NB4 (cell line): Measurements from ENCODE around the gene PBX3.

Experiments used
- CTCF ChIP-seq: IDR thresholded peaks from one replicate; pipeline ENCODE4 v1.5.1; 2012; ENCODE audit warnings: low read depth, low read length
- MYC ChIP-seq: IDR thresholded peaks from 2 replicates; pipeline ENCODE4 v1.6.1; 2011; ENCODE audit warnings: low read depth, low read length

DNA sequence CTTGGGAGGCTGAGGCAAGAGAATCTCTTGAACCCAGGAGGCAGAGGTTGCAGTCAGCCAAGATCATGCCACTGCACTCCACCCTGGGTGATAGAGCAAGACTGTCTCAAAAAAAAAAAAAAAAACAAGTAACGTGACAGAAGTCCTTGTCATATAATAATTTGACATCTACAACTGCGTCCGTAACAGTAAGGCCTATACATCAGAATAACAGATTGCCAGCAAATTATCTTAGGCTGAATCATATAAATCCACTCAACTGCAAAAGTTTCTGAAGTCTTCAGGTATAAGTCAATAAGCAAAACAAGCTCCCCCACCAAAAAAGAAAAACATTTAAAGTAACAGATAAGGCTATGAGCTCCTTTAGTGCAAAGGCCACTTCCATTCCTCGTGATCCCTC is 43.5 kb upstream of the PBX3 start:
- TF ChIP-seq CTCF = no peak
- TF ChIP-seq MYC = no peak
